ENCODE measurements around the gene ZNF674.

DNA sequence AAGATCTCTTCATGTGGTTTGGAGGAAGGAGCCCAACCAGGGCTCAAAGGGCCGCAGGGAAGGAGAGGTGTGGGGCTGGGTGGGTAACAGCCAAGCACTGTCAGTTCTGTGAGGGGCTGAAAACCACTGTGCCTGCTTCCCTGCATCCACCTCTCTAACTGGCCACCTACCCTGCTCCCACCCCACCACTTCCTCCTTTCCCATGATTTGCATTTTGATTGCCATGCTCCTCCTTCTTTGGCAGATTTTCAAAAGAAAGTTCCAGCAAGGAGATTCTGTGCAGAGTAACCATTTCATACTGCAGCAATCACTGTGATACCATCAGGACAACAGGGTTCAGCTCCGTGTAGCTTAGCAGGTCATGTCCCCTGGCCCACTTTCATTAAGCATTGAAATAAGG, 1.8 kb downstream of the ZNF674 start:
- TF ChIP-seq, protein P1, sequence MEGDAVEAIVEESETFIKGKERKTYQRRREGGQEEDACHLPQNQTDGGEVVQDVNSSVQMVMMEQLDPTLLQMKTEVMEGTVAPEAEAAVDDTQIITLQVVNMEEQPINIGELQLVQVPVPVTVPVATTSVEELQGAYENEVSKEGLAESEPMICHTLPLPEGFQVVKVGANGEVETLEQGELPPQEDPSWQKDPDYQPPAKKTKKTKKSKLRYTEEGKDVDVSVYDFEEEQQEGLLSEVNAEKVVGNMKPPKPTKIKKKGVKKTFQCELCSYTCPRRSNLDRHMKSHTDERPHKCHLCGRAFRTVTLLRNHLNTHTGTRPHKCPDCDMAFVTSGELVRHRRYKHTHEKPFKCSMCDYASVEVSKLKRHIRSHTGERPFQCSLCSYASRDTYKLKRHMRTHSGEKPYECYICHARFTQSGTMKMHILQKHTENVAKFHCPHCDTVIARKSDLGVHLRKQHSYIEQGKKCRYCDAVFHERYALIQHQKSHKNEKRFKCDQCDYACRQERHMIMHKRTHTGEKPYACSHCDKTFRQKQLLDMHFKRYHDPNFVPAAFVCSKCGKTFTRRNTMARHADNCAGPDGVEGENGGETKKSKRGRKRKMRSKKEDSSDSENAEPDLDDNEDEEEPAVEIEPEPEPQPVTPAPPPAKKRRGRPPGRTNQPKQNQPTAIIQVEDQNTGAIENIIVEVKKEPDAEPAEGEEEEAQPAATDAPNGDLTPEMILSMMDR (IDR thresholded peaks at IDR 0.05; ENCODE audit: low read length), result no peak
- TF ChIP-seq EZH2 (IDR thresholded peaks at IDR 0.05; ENCODE audit: borderline replicate concordance, low read length), result no peak
